ENCODE data around the gene DST.

- no peak for TF ChIP-seq CTCF (IDR thresholded peaks at IDR 0.05)
- TF ChIP-seq POLR2A (IDR thresholded peaks at IDR 0.05), result no peak
Observed at GRCh38 chr6:56513631-56514030, 129.1 kb downstream of the DST start.

Measured in heart left ventricle (tissue), 13 donors.